Measurements from ENCODE around the gene MICU1.

DNA sequence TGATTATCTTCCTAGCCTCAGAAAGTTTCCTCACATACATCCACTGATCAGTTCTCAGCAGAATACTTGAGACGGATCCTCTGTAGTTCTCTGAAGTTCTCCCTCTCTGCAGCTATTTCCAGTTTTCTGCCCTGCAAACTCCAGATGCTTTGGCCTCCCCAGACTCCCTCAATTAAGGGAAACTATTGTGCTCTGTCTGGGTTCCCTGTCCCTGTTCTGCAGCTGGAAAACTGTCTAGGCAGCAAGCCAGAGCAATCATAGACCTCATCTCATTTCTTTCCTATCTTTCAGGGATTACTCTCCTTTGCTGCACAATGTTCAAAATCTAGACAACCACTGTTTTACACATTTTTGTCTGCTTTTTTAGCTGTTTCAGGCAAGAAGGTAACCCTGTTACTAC, 9.2 kb downstream of the MICU1 start:
- no peak for TF ChIP-seq CTCF (IDR thresholded peaks at IDR 0.05; ENCODE audit: insufficient read depth, low read length, poor library complexity, severe bottlenecking)
- TF ChIP-seq EZH2phosphoT487 (conservative IDR thresholded peaks at IDR 0.05; ENCODE audit: low read length): no peak

All from SU-DHL-6 (cell line).